HG02970 (cell line): ENCODE measurements around the gene OCEL1.
"Not testable (repeated sequence)": the region's sequence is repeated elsewhere in the genome, so short reads cannot be mapped to it uniquely, and the experiment has no call there.

Source experiments
- ATAC-seq: cut with Tn5 transposase; IDR thresholded peaks from one replicate; pipeline ENCODE4 v1.9.1; 2021; ENCODE audit warnings: mild to moderate bottlenecking, moderate library complexity, moderate number of reproducible peaks; ENCODE audit not compliant: unreplicated experiment, low FRiP score

OCEL1 gene

GRCh38 chr19:17226002-17226933 lies at the start of gene OCEL1:
OCEL1 (plus strand) TSS chr19:17226226; CDS start chr19:17226248, 22 bp downstream.
- peak; percentile 93 for ATAC-seq

DNA sequence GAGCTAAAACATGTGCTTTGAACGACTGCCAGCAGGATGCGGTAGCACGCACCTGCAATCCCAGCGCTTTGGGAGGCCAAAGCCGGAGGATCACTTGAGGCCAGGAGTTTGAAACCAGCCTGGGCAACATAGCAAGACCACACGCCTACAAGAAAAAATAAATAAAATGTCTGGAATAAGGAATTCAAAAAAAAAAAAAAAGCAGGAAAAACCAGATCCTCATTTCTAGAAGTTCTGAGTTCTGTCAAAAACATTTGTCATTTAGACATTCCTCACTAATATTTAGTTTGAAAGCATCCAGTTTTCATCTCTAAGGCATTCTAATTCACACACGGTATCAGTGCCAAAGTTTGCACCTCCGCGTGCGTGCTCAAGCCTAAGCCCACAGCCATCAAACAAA lies 47.7 kb upstream of the OCEL1 start:
- ATAC-seq = no peak

DNA sequence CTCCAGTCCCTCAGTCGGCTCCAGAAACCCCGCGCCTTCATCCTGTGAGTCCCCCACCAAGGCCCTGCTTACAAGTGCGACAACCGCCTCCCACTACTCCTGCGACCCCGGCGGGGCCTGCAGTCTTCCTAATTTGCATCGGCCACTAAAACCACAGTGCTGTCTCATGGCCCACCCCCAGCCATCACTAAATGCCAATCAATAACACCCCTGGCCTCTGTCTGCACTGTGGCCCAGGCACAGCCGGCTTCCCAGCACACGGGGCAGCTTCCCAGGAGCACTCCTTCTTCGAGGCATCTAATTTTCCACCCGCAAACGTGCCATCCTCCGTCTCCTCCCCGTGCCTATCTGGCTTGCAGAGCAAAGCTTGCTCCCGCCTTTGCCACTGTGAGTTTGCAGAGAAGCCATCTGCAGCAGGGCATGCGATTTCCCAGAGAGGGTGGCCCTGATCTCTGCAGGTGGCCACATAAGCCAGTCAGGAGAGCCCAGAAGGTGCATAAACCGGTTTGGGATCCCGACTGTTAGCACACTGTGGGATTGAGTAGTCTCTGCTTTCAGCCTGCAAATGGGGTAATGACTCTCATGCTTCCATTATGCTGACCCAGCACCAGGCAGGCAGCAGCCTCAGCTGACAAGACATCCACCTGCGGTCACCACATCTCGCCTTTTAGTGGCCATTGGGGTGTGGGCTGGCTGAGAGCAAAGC lies 44.9 kb upstream of the OCEL1 start:
- no peak for ATAC-seq

DNA sequence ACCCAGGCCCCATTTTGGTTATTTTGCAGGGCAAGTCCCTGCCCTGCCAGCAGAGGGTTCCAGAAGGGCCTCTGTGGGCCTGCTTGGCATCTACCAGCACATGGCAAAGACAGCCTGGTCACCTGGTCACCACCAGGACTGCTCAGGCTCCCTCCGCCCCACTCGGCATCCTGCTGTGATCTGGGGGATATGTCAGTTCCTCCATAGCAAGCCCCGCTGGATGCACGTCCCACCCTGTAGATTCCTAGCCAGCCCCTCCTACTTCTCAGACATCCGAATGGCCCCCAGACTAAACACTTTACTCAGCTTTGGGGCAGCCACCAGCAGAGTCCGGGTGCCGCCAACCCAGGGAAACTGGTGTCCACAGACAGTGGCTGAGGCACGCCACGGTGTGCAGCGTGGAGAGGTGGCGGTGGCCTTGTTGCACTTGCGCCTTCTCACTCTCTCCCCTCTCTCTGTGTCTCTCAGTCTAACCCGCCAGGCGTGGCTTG lies 42.7 kb upstream of the OCEL1 start:
- ATAC-seq = no peak

DNA sequence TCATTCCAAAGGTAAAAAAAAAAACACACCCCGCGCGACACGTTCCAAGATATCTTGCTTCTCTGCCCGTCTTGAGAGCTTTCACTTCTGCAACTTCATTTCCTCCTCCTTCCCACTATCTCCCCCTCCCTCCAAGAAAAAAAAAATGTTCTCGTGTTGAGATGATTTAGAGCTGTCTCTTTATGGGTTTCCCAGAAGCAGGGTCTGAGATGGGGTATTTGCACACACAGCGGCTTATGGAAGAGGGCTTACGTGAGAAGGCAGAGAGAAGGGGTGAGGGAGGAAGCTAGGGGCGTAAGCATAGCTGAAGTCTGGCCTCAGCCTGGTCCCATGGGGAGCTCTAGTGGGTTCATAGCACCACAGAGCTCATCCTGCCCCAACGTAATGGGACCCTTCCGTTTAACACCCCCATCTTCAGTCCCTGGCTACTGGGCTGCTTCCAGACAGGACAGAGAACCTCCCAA lies 42.1 kb upstream of the OCEL1 start:
- no peak for ATAC-seq

- ATAC-seq = no peak
These were observed 41.6 kb upstream of the OCEL1 start for GRCh38 chr19:17184371-17184841.

GRCh38 chr19:17185590-17185989 lies 40.4 kb upstream of the OCEL1 start:
- ATAC-seq = no peak

- not testable (repeated sequence) for ATAC-seq
These were observed 34.3 kb upstream of the OCEL1 start for GRCh38 chr19:17191736-17192135.

- no peak for ATAC-seq
These were observed 33.3 kb upstream of the OCEL1 start for GRCh38 chr19:17192751-17193150.

GRCh38 chr19:17194608-17195007 lies 31.4 kb upstream of the OCEL1 start:
- no peak for ATAC-seq

- ATAC-seq = no peak
These were observed 30.9 kb upstream of the OCEL1 start for GRCh38 chr19:17195106-17195505.

DNA sequence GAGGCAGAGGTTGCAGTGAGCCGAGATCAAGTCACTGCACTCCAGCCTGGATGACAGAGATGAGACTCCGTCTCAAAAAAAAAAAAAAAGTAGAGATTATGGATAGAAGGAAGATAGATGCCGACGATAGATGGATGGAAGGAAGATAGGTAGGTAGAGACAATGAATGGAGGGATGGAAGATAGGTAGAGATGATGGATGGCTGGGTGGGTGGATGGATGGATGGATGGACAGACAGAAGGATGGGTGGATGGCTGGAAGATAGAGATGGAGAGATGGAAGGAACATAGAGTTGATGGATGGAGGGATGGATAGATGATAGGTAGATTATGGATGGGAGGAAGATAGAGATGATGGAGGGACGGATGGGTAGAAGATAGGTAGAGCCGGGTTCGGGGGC lies 29.4 kb upstream of the OCEL1 start:
- ATAC-seq = no peak

DNA sequence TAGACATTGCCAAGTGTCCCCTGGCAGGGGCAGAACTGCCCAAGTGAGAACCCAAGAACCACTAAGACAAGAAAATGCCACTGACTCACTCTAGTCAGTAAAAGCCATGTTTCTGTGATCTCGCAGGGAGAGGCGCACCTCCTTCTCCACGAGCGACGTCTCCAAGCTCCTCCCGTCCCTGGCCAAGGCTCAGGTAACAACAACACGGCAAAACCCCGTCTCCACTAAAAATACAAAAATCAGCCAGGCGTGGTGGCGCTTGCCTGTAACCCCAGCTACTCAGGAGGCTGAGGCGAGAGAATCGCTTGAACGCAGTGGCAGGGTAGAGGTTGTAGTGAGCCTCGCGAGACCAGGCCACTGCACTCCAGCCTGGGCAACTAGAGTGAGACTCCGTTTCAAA lies 28.4 kb upstream of the OCEL1 start:
- no peak for ATAC-seq

GRCh38 chr19:17200408-17201079 lies 25.5 kb upstream of the OCEL1 start:
- no peak for ATAC-seq

DNA sequence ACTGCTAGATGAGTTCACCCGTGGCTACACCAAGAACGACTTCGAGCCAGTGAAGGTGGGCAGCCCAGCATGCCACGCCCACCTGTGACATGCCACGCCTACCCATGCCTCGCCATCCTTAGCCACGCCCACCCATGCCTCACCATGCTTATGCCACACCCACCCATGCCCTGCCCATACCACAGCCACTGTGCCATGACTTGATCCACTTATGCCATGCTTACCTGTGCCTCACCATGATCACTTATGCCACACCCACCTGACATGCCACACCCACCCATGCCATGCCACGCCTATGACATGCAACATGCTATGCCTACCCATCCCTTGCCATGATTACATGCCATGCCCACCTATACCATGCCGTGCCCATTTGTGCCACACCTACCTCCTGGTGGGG lies 23.8 kb upstream of the OCEL1 start:
- no peak for ATAC-seq

GRCh38 chr19:17202713-17203112 lies 23.3 kb upstream of the OCEL1 start:
- no peak for ATAC-seq

DNA sequence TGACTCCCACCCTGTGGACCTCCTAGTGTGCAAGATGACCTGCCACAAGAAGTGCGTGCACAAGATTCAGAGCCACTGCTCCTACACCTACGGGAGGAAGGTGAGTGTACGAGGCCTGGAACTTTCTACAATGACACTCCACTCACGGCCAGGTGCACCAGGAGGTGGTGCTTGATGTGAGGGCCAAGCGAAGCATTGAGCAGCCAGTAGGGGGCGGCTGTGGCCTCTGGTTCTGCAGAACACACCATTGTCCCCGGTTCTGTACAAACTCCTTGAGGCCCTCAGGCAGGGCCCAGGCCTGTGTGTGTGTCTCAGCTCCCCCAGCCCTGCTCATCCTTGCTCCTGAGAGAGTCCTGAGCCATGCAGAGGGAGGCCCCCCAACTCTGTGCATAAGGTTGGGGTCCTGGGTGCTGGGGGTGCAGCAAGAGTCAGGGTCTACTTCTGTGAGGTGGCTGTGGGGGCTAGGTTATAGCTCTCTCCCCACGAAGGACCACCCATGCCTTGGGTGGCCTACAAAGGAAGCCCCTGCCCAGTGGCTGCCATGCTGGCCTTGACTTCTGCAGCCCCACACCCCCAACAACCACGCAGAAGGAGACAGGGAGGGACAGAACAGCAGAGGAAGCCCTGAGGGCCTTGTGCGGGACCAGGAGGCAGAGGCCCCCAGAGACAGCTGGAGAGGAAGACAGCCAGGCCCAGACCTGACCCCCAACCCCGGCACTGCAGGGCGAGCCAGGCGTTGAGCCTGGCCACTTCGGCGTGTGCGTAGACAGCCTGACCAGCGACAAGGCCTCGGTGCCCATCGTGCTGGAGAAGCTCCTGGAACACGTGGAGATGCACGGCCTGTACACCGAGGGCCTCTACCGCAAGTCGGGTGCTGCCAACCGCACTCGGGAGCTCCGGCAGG lies 20.5 kb upstream of the OCEL1 start:
- no peak for ATAC-seq

DNA sequence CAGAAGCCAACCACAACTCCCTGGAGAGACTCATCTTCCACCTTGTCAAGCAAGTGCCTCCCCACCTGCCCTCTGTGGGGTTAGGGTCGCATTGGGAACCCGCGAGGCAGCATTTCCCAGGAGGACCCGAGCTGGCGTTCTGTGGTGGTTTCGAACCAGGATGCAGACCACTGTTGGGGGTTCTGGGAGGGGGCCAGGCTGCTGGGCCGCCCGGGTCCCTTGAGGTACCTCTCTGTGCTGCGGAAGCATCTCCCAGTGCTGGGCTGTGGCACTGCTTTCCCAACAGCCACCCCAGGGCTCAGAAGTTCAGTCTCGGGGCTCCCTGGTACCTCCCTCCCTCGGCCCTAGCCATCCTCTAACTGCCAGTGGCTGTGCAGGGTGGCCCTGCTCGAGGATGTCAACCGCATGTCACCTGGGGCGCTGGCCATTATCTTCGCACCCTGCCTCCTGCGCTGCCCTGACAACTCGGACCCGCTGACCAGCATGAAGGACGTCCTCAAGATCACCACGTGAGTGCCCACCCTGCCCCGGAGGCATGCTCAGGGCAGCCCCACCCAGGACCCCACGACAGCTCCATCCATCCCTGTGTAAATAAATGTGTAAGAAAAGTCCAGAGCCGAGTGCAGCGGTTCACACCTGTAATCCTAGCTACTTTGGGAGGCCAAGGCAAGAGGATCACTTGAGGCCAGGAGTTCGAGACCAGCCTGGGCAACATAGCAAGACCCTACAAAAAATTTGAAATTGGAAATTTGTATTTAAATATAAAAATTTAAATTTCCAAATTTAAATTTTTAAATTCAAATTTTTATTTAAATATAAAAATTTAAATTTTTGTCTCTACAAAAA lies 19.1 kb upstream of the OCEL1 start:
- ATAC-seq = no peak
